ENCODE results near the gene SPPL2B. TPM values are rescaled to one million over a fixed set of nuclear protein-coding genes. Genes with fewer than 3 reads are reported as not detected.

SPPL2B gene
- total and polyA plus RNA-seq, 4 donors, result 9.5 to 34.6 (median 21.4) TPM

DNA sequence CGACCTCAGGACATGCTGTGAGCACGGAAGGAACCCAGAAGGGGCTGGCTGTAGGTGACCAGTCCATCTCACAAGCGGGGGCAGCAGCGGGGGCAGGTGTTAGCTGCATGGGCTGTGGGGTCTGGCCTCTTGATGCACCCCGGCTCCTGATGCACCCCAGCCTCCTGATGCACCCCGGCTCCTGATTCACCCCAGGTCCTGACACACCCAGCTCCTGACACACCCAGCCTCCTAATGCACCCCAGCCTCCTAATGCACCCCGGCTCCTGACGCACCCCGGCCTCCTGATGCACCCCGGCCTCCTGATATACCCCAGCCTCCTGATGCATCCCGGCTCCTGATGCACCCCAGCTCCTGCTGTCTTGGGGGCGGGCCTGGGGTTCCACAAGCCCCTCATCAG lies 7.5 kb upstream of the SPPL2B start:
- no peak for DNase-seq (ENCODE audit: low spot score)

DNA sequence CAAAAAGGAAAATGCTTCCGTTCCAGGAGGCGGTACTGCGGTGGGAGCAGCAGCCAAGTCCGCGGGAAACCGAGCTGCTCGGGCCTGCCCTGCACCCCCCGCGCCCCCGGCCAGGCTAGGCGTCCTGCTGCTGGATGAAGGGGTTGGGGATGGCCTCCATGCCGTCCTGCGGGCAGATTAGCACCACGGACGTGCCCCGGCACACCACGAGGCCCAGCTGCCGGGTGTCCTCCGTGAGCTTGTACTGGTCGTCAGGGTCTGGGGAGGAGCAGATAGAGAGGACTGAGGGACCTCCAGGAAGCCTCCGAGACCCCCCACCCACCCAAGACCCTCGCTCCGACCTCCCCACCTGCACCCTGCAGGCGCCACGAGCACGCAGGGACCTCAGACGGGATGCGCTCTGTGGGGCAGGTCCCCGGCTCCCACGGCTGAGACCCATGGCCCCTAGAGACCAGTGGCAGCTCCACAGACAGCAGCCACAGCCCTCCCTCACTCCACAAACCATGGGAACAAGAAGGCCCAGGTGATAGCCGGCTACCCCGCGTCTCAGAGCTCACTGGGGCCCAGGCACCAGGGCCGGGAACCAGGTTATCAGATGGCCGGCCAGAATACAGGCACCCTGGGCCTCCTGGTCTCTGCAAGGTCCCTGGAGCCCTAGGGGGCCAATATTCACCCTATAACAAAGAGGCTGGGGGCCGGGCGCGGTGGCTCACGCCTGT lies 6.8 kb upstream of the SPPL2B start:
- 96% methylated on average over 39 of the region's 39 CpGs for WGBS
- H3K4me1 ChIP-seq (ENCODE audit: control insufficient read depth in 4 of 4, insufficient read depth in 4 of 4, low read length in 3 of 4), result peaks cover 0 to under 1% (median under 1%) of the 10 kb centered on the region in 4 donors
- H3K4me3 ChIP-seq (ENCODE audit: low read depth in 1 of 3, low read length in 3 of 3), result no peak overlapping the region
- no peak overlapping the region for H3K9ac ChIP-seq (ENCODE audit: low read depth in 1 of 2, low read length in 2 of 2)
- no peak overlapping the region for H3K27ac ChIP-seq (ENCODE audit: low read depth in 1 of 2, low read length in 2 of 2)
- H3K27me3 ChIP-seq (ENCODE audit: control insufficient read depth in 4 of 4, insufficient read depth in 4 of 4, low read length in 3 of 4), result no peaks in the 10 kb centered on the region
- peaks cover 0 to 18% (median 3%) of the 10 kb centered on the region in 4 donors for H3K36me3 ChIP-seq (ENCODE audit: control insufficient read depth in 4 of 4, insufficient read depth in 3 of 4, low read depth in 1 of 4, low read length in 3 of 4)
- TF ChIP-seq EGR1 (IDR thresholded peaks at IDR 0.05; ENCODE audit: low read depth in 2 of 2), result no peak
- TF ChIP-seq, protein P1, sequence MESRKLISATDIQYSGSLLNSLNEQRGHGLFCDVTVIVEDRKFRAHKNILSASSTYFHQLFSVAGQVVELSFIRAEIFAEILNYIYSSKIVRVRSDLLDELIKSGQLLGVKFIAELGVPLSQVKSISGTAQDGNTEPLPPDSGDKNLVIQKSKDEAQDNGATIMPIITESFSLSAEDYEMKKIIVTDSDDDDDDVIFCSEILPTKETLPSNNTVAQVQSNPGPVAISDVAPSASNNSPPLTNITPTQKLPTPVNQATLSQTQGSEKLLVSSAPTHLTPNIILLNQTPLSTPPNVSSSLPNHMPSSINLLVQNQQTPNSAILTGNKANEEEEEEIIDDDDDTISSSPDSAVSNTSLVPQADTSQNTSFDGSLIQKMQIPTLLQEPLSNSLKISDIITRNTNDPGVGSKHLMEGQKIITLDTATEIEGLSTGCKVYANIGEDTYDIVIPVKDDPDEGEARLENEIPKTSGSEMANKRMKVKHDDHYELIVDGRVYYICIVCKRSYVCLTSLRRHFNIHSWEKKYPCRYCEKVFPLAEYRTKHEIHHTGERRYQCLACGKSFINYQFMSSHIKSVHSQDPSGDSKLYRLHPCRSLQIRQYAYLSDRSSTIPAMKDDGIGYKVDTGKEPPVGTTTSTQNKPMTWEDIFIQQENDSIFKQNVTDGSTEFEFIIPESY (IDR thresholded peaks at IDR 0.05), result no peak
- TF ChIP-seq, protein P2, sequence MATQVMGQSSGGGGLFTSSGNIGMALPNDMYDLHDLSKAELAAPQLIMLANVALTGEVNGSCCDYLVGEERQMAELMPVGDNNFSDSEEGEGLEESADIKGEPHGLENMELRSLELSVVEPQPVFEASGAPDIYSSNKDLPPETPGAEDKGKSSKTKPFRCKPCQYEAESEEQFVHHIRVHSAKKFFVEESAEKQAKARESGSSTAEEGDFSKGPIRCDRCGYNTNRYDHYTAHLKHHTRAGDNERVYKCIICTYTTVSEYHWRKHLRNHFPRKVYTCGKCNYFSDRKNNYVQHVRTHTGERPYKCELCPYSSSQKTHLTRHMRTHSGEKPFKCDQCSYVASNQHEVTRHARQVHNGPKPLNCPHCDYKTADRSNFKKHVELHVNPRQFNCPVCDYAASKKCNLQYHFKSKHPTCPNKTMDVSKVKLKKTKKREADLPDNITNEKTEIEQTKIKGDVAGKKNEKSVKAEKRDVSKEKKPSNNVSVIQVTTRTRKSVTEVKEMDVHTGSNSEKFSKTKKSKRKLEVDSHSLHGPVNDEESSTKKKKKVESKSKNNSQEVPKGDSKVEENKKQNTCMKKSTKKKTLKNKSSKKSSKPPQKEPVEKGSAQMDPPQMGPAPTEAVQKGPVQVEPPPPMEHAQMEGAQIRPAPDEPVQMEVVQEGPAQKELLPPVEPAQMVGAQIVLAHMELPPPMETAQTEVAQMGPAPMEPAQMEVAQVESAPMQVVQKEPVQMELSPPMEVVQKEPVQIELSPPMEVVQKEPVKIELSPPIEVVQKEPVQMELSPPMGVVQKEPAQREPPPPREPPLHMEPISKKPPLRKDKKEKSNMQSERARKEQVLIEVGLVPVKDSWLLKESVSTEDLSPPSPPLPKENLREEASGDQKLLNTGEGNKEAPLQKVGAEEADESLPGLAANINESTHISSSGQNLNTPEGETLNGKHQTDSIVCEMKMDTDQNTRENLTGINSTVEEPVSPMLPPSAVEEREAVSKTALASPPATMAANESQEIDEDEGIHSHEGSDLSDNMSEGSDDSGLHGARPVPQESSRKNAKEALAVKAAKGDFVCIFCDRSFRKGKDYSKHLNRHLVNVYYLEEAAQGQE (IDR thresholded peaks at IDR 0.05), result no peak
- no peak for TF ChIP-seq FOXA2 (IDR thresholded peaks at IDR 0.05)
- no peak for TF ChIP-seq HNF4G (IDR thresholded peaks at IDR 0.05)
- TF ChIP-seq SP1 (IDR thresholded peaks at IDR 0.05), result no peak
- TF ChIP-seq RXRA (IDR thresholded peaks at IDR 0.05), result no peak
- no peak for TF ChIP-seq YY1 (IDR thresholded peaks at IDR 0.05)
- TF ChIP-seq, protein P3, sequence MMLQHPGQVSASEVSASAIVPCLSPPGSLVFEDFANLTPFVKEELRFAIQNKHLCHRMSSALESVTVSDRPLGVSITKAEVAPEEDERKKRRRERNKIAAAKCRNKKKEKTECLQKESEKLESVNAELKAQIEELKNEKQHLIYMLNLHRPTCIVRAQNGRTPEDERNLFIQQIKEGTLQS (IDR thresholded peaks at IDR 0.05), result no peak
- no peak for TF ChIP-seq TAF1 (conservative IDR thresholded peaks at IDR 0.05)
- TF ChIP-seq, protein P4, sequence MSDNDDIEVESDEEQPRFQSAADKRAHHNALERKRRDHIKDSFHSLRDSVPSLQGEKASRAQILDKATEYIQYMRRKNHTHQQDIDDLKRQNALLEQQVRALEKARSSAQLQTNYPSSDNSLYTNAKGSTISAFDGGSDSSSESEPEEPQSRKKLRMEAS (IDR thresholded peaks at IDR 0.05), result no peak
- TF ChIP-seq RAD21 (IDR thresholded peaks at IDR 0.05), result no peak
- no peak for DNase-seq (ENCODE audit: low spot score)
- no peaks in the 10 kb centered on the region for H3K9me3 ChIP-seq (ENCODE audit: control insufficient read depth in 4 of 4, low read length in 3 of 4)

More for the DNA sequence above, 7.5 kb upstream of the SPPL2B start:
- Histone ChIP-seq H3K27me3 (ENCODE audit: control insufficient read depth in 4 of 4, insufficient read depth in 4 of 4, low read length in 3 of 4) (no peaks in the 10 kb centered on the region), H3K9me3 (ENCODE audit: control insufficient read depth in 4 of 4, low read length in 3 of 4) (no peaks in the 10 kb centered on the region), H3K27ac (ENCODE audit: low read depth in 1 of 2, low read length in 2 of 2) (no peak overlapping the region), H3K4me1 (ENCODE audit: control insufficient read depth in 4 of 4, insufficient read depth in 4 of 4, low read length in 3 of 4) (peaks cover 0 to 1% (median under 1%) of the 10 kb centered on the region in 4 donors), H3K36me3 (ENCODE audit: control insufficient read depth in 4 of 4, insufficient read depth in 3 of 4, low read depth in 1 of 4, low read length in 3 of 4) (peaks cover 0 to 18% (median 3%) of the 10 kb centered on the region in 4 donors), H3K9ac (ENCODE audit: low read depth in 1 of 2, low read length in 2 of 2) (no peak overlapping the region), H3K4me3 (ENCODE audit: low read depth in 1 of 3, low read length in 3 of 3) (no peak overlapping the region)
- no peak for TF ChIP-seq TAF1 (conservative IDR thresholded peaks at IDR 0.05)
- no peak for TF ChIP-seq RXRA (IDR thresholded peaks at IDR 0.05)
- TF ChIP-seq, protein P1 (IDR thresholded peaks at IDR 0.05), result no peak
- no peak for TF ChIP-seq RAD21 (IDR thresholded peaks at IDR 0.05)
- no peak for TF ChIP-seq FOXA1 (IDR thresholded peaks at IDR 0.05)
- TF ChIP-seq, protein P2 (IDR thresholded peaks at IDR 0.05), result no peak
- TF ChIP-seq, protein P4 (IDR thresholded peaks at IDR 0.05), result no peak
- TF ChIP-seq EGR1 (IDR thresholded peaks at IDR 0.05; ENCODE audit: low read depth in 2 of 2), result no peak
- TF ChIP-seq GABPA (IDR thresholded peaks at IDR 0.05 in 1 of 2, conservative IDR thresholded peaks at IDR 0.05 in 1 of 2), result no peak
- TF ChIP-seq FOXA2 (IDR thresholded peaks at IDR 0.05), result no peak
- no peak for TF ChIP-seq NR2F2 (IDR thresholded peaks at IDR 0.05)
- TF ChIP-seq HNF4A (conservative IDR thresholded peaks at IDR 0.05), result no peak
- TF ChIP-seq JUND (IDR thresholded peaks at IDR 0.05), result no peak
- no peak for TF ChIP-seq HNF4G (IDR thresholded peaks at IDR 0.05)
- 93% methylated on average over 12 of the region's 12 CpGs for whole genome bisulfite sequencing

Measured in liver (tissue), 9 donors.